Neural cell (in vitro differentiated cells): ENCODE data around the gene CCDC68.

Experiments
- CTCF ChIP-seq: fragments of 450-650 bp; IDR thresholded peaks from 2 replicates; pipeline ENCODE4 v1.5.1; 2014; ENCODE audit warnings: antibody characterized with exemption, mild to moderate bottlenecking, moderate library complexity; ENCODE audit not compliant: poor library complexity, severe bottlenecking
- EP300 ChIP-seq: fragments of 450-650 bp; conservative IDR thresholded peaks from 2 replicates; pipeline ENCODE4 v1.6.1; 2014; ENCODE audit warnings: antibody characterized with exemption, mild to moderate bottlenecking, moderate library complexity; ENCODE audit not compliant: poor library complexity, severe bottlenecking
- EZH2 ChIP-seq: fragments of 200-600, 300-800 bp; shearing (Covaris generic), sonication (generic); IDR thresholded peaks from 2 replicates; pipeline ENCODE4 v1.6.1; 2014; ENCODE audit warnings: antibody characterized with exemption, low read length, borderline replicate concordance, mild to moderate bottlenecking; ENCODE audit not compliant: insufficient read depth, poor library complexity, severe bottlenecking
- POLR2AphosphoS5 ChIP-seq: IDR thresholded peaks from 2 replicates; pipeline ENCODE4 v1.6.1; 2012
- RAD21 ChIP-seq: fragments of 450-650 bp; conservative IDR thresholded peaks from 2 replicates; pipeline ENCODE4 v1.6.1; 2014; ENCODE audit warnings: antibody characterized with exemption, mild to moderate bottlenecking, moderate library complexity
- SMC3 ChIP-seq: fragments of 450-650 bp; conservative IDR thresholded peaks from 2 replicates; pipeline ENCODE4 v1.6.1; 2014; ENCODE audit warnings: antibody characterized with exemption, mild to moderate bottlenecking, moderate library complexity; ENCODE audit not compliant: poor library complexity

- TF ChIP-seq CTCF (no peak), EZH2 (no peak), RAD21 (no peak), SMC3 (no peak), EP300 (no peak), POLR2AphosphoS5 (no peak)
These were observed 34.3 kb downstream of the CCDC68 start for GRCh38 chr18:54924948-54925347.
